ENCODE measurements around the gene RARS1. TPM values are rescaled to one million over a fixed set of nuclear protein-coding genes. Genes with fewer than 3 reads are reported as not detected.
A peak's percentile ranks its signal among the peaks of the same experiment; 100 is the strongest.

RARS1 gene
- total and polyA plus RNA-seq, 2 experiments from 2014 or later = 75.1 to 129 TPM

DNA sequence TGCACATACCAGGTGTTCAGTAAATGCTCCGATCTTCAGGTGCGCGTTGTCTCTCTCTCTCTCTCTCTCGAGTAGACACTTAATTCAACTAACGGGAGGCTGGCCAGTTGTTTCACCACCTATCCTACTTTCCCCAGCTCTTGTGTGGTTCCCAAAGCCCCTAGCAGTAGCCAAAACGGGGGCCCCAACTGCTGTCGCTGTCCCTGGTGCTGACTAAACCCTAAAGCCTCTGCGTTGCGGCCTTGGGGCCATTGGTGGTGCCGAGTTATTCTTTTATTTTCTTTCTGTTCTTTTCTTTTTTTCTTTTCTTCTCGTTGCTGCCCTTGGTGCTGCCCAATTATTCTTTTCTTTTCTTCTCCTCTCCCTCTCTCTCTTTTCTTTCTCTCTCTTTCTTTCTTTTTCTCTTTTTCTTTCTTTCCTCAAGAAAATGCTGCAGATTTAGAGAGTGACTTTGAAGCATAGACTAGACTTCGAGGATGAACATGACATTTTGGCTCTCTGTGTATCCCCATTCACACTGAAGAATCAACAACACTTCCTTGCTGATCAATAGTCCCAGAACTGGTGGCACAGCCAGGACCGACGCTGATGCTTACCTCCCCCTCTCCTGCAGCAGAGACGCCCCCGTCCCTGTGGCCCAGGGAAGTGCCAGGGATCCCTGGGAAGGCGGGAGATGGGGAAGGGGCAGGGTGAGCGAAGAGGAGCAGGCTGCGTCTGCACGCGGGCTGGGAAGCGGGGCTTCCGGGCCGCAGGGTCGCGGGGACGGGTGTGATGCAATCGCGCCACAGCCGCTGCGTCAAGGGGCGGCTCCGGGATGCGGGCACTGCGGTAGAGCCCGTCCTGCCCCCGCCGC, 42.5 kb downstream of the RARS1 start, which contains the start of gene FBLL1:
TSS of gene FBLL1 (plus strand) at position 785 of the 853 bp plus-strand sequence. CDS start 200 bp downstream, outside the sequence.
- ATAC-seq (peak; percentile 77), DNase-seq (ENCODE audit: low spot score) (peak; percentile 93)
- Histone ChIP-seq H3F3A (replicated peaks; ENCODE audit: low read depth) (0 out of 2 replicates have a peak, but pooled peaks cover 7% of the 10 kb centered on the region), H2AFZ (peak within 1 kb of the TSS; percentile 90), H3K4me3 (peak within 1 kb of the TSS; percentile 56), H3K27me3 (ENCODE audit: insufficient read depth) (peaks cover 26% of the 10 kb centered on the region), H3K36me3 (ENCODE audit: insufficient read depth) (no peaks in the 10 kb centered on the region; the same call in 1 of the 2 replicates), H3K27ac (ENCODE audit: low read depth) (no peak within 1 kb of the TSS), H3K79me2 (replicated peaks; ENCODE audit: insufficient read depth) (no peaks in the 10 kb centered on the region), H4K20me1 (replicated peaks; ENCODE audit: insufficient read depth) (peaks cover 10% of the 10 kb centered on the region), H3K9me2 (ENCODE audit: insufficient read depth) (no peaks in the 10 kb centered on the region), H3K4me1 (ENCODE audit: insufficient read depth) (peaks cover 21% of the 10 kb centered on the region), H3K4me2 (peak within 1 kb of the TSS; percentile 79)
- Mint-ChIP-seq H3K4me1 (peaks cover 35% of the 10 kb centered on the region; the same call in 2 of the 3 replicates), H3K9me3 (peaks cover 12% of the 10 kb centered on the region; the same call in 2 of the 3 replicates), H3K4me3 (peak within 1 kb of the TSS; percentile 83), H3K27ac (no peak within 1 kb of the TSS), H3K36me3 (ENCODE audit: low read depth) (peaks cover 12% of the 10 kb centered on the region), H3K27me3 (ENCODE audit: insufficient read depth, low read depth, poor library complexity) (peaks cover 27% of the 10 kb centered on the region)
- TF ChIP-seq CREB1 (CRISPR knock-in tag; IDR thresholded peaks at IDR 0.05; ENCODE audit: low read depth) (peak; percentile 54; the same call in 1 of the 2 replicates), JUNB (IDR thresholded peaks at IDR 0.05; ENCODE audit: unreplicated experiment) (no peak), ZNF331 (CRISPR knock-in tag; IDR thresholded peaks at IDR 0.05; ENCODE audit: low read depth) (peak; percentile 31; the same call in 1 of the 2 replicates), POLR2AphosphoS5 (IDR thresholded peaks at IDR 0.05; ENCODE audit: low read depth) (peak; percentile 49; the same call in 1 of the 2 replicates)
- TF ChIP-seq, protein P1, sequence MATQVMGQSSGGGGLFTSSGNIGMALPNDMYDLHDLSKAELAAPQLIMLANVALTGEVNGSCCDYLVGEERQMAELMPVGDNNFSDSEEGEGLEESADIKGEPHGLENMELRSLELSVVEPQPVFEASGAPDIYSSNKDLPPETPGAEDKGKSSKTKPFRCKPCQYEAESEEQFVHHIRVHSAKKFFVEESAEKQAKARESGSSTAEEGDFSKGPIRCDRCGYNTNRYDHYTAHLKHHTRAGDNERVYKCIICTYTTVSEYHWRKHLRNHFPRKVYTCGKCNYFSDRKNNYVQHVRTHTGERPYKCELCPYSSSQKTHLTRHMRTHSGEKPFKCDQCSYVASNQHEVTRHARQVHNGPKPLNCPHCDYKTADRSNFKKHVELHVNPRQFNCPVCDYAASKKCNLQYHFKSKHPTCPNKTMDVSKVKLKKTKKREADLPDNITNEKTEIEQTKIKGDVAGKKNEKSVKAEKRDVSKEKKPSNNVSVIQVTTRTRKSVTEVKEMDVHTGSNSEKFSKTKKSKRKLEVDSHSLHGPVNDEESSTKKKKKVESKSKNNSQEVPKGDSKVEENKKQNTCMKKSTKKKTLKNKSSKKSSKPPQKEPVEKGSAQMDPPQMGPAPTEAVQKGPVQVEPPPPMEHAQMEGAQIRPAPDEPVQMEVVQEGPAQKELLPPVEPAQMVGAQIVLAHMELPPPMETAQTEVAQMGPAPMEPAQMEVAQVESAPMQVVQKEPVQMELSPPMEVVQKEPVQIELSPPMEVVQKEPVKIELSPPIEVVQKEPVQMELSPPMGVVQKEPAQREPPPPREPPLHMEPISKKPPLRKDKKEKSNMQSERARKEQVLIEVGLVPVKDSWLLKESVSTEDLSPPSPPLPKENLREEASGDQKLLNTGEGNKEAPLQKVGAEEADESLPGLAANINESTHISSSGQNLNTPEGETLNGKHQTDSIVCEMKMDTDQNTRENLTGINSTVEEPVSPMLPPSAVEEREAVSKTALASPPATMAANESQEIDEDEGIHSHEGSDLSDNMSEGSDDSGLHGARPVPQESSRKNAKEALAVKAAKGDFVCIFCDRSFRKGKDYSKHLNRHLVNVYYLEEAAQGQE (IDR thresholded peaks at IDR 0.05; ENCODE audit: unreplicated experiment) = peak; percentile 93

DNA sequence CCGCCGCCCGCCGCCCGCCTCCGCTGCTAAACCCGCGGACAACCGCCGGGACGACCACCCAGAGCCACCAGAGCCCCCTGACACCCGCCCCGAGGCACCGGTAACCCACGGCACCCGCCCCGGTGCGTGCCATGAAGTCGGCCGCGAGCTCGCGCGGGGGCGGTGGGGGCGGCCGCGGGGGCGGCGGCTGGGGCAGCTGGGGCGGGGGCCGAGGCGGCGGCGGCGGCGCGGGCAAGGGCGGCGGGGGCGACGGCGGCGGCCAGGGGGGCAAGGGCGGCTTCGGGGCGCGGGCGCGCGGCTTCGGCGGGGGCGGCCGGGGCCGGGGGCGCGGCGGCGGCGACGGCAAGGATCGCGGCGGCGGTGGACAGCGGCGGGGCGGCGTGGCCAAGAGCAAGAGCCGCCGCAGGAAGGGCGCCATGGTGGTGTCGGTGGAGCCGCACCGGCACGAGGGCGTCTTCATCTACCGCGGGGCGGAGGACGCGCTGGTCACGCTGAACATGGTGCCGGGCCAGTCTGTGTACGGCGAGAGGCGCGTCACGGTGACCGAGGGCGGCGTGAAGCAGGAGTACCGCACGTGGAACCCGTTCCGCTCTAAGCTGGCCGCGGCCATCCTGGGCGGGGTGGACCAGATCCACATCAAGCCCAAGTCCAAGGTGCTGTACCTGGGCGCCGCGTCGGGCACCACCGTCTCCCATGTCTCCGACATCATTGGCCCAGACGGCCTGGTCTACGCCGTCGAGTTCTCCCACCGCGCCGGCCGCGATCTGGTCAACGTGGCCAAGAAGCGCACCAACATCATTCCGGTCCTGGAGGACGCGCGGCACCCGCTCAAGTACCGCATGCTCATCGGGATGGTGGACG, 43.3 kb downstream of the RARS1 start:
- Histone ChIP-seq H3K79me2 (replicated peaks; ENCODE audit: insufficient read depth) (no peaks in the 10 kb centered on the region), H4K20me1 (replicated peaks; ENCODE audit: insufficient read depth) (peaks cover 10% of the 10 kb centered on the region), H3K27me3 (ENCODE audit: insufficient read depth) (peaks cover 26% of the 10 kb centered on the region), H3K4me3 (peak overlapping the region; percentile 56), H2AFZ (peak overlapping the region; percentile 90; the same call in 1 of the 2 replicates), H3K4me1 (ENCODE audit: insufficient read depth) (peaks cover 21% of the 10 kb centered on the region), H3F3A (replicated peaks; ENCODE audit: low read depth) (0 out of 2 replicates have a peak, but pooled peaks cover 7% of the 10 kb centered on the region), H3K9me2 (ENCODE audit: insufficient read depth) (no peaks in the 10 kb centered on the region), H3K4me2 (peak overlapping the region; percentile 79), H3K27ac (ENCODE audit: low read depth) (no peak overlapping the region), H3K36me3 (ENCODE audit: insufficient read depth) (no peaks in the 10 kb centered on the region; the same call in 1 of the 2 replicates)
- Mint-ChIP-seq H3K4me3 (peak overlapping the region; percentile 82), H3K4me1 (peaks cover 35% of the 10 kb centered on the region; the same call in 2 of the 3 replicates), H3K36me3 (ENCODE audit: low read depth) (peaks cover 12% of the 10 kb centered on the region), H3K9me3 (peaks cover 12% of the 10 kb centered on the region; the same call in 2 of the 3 replicates), H3K27ac (no peak overlapping the region), H3K27me3 (ENCODE audit: insufficient read depth, low read depth, poor library complexity) (peaks cover 27% of the 10 kb centered on the region)
- ATAC-seq = peak; percentile 10; the same call in 2 of the 3 replicates
- peak; percentile 59 for DNase-seq (ENCODE audit: low spot score)
- TF ChIP-seq, protein P1 (IDR thresholded peaks at IDR 0.05; ENCODE audit: unreplicated experiment) = peak; percentile 16
- 0 out of 2 replicates have a peak, but pooled peaks have one; percentile 16 for TF ChIP-seq CREB1 (CRISPR knock-in tag; IDR thresholded peaks at IDR 0.05; ENCODE audit: low read depth)
- TF ChIP-seq STAT1 (IDR thresholded peaks at IDR 0.05; ENCODE audit: unreplicated experiment) = no peak
